HG03558 (cell line): ENCODE data around the gene GNB1.
A peak's percentile ranks its signal among the peaks of the same experiment; 100 is the strongest.

ENCODE experiments used
- ATAC-seq: cut with Tn5 transposase; IDR thresholded peaks from one replicate; pipeline ENCODE4 v1.9.1; 2021; ENCODE audit warnings: moderate number of reproducible peaks; ENCODE audit not compliant: unreplicated experiment; ENCODE audit errors: extremely low read depth

The GNB1 gene

GRCh38 chr1:1832820-1833219 is 58.1 kb downstream of the GNB1 start:
- ATAC-seq = no peak

DNA sequence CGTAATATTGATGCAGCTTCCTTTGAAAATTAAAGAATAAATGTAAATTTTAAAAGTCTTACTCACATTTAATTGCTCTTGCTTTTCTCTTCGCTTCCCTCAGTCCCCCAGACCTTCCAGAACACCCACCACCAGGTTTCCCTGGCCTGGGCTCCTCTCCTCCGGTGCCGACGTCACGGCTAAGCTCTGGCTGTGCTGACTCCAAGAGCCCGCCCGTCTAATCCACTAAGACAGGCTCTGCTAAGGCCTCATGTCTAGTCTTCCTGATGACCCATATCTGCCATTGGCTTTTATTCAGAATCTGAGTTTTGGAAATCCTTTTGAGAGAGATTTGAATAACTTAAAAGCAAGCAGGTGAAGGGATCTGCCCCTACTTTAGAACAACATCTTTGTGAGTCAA is 58.7 kb downstream of the GNB1 start:
- no peak for ATAC-seq

DNA sequence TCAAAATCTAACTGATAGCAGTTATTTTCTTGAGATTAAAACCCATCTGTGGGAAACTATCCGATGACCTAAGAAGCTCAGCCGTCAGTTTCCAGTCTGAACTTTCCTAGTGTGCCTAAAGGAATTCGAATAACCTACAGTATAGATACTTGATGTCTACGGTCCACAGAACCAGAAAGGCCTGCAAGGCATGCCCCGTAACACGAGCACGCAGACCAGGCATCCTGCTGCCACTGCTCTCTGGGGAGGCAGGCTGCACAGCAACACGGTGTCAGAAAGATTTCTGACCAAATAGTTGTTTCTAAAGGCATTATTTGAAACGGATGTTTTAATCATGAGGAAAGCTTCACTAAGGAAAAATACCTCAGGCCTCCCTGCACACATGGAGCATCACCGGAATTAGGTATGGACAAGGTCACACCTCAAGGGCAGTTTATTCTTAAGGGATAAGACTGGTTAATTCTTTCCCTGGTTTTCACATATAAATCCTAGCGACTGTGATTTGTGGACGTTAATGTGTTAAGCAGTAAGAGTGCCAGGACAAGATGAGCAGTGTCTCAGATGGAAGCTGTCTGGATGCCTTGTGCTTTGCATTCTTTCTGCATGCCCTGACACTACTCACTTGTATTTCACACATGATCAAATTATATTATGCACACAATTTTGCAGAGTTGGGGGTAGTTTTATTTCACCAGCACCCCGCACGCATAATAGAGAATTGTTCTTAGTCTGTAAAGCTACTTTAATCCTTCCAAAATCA is 63.6 kb downstream of the GNB1 start:
- ATAC-seq = no peak

DNA sequence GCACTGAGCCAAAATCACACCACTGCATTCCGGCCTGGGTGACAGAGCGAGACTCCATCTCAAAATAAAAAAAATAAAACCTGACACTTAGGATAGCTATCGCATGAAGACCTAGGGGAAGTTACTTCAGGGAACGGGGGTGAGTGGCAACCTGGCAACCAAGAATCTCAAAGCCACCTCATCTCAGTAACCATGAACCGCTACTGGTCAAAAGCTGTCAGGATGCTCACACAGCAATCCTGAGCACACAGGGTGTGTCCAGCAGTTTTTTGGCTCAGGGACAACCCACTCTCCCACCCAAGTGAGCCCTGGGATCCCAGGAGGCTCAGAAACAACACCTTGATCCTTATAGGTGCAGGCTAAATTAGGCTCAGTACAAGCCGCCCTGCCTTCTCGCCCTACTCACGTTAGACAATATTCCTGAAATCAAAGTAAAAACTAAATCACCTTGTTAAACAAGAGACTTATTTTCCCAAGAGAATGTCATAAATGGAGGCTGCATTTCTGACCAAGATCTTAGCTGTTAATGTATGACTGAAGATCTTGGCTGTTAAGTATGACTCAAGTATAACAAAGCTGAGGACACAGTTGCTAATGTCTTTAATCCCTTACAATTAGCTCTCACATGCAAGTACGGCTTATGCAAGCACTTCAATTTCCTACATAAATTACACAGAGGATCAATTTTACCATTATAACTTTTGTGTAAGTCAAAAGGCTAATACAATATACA is 64.4 kb downstream of the GNB1 start:
- no peak for ATAC-seq

DNA sequence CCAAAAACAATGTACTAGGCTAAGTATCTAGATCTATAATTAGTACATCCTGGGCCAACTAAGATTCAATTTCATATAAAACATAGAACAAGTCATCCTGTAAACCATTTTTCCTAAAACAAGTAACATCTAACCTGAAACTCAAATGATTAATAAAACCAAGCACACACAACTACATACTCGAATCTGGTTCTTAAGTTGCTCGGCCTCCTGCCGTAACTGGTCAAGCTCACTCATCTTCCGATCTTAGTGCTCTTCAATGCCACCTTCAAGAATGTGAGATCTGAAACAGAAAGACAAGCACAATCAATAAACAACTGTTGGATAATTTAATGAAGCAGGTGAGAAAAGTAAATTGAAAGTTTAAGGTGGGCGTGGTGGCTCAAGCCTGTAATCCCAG is 65.7 kb downstream of the GNB1 start:
- ATAC-seq = no peak

- no peak for ATAC-seq
Observed at GRCh38 chr1:1819762-1820161, 71.1 kb downstream of the GNB1 start.

DNA sequence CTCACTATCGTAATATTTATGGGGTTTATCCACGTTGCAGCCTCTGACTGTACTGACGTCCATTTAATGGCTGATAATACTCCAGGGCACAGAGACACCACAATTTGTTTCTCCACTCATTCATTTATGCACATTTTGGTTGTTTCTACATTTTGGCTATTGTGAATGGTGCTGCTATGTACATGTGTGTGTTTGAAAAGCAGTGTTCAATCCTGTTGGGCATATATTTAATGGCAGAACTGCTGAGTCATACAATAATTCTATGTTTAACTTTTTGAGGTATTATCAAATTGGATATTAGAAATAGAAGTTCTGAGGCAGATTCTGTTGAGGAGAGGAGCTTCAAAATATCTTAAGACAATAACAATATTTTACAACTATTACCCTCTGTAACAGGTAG is 73.7 kb downstream of the GNB1 start:
- ATAC-seq = no peak

DNA sequence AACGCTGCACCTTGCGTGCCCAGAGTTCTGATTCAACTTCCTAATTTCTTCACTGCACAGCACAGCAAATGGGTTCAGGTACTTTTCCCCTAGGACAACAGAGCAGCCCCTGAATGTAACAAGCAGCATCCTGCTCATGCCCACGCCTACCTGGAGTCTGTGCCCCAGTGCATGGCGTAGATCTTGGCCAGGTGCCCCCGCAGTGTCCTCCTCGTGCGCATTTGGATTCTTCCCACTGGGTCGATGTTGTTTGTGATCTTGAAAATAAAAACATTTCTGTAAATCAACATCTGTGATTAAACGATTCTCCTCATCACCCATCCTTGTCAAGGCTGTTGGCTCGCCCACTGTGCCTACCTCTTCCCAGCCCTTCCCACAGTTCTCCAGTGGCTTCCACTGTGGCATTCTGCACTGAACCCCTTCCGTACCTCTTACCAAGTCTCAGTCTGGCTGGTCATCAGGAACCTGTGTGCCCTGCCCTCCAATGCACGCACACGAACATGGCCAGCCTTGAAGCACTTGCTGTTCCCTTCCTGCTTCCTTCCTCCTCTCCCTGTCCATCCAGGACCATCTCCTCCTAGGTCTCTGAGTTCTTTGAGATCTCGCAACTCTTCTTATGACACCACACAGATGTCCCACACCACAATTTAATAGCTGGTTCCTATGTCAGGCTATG is 75.1 kb downstream of the GNB1 start:
- ATAC-seq = no peak

DNA sequence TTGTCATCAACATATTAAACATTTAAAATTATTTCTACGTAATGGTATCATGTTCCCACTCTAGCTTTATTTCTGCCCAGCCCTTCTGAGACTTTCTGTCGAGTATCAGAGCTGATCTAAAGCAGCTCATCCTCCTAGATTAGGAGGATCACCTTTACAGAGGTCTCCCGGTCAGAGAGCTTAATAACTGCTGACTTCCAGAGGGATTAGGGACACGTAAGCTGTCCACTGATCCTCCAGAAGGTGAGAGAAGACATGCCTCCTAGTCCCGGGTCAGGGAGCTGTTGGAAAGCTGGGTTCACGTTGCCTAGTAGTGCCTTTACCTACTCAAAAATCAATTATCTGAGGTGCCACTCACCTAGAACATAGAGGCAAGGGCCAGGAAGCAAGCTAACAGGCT is 81.4 kb downstream of the GNB1 start:
- ATAC-seq = no peak

DNA sequence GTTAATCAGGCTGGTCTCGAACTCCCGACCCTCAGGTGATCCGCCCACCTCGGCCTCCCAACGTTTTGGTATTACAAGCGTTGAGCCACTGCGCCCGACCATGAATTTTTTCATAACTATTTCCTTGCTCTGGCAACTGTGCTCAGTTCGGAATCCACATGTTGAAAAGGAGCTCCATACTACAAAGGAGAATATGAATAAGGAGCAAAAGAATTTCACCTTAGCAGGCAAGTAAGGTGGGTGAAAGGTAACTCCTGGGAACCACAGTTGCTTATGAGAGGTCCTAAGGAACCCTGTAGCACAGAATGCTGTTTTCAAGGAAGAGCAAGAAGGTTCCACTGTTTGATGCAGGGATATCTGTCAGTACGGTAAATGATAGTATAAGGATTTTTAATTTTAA is 82.7 kb downstream of the GNB1 start:
- no peak for ATAC-seq

GRCh38 chr1:1806890-1807289 is 84.0 kb downstream of the GNB1 start:
- no peak for ATAC-seq

DNA sequence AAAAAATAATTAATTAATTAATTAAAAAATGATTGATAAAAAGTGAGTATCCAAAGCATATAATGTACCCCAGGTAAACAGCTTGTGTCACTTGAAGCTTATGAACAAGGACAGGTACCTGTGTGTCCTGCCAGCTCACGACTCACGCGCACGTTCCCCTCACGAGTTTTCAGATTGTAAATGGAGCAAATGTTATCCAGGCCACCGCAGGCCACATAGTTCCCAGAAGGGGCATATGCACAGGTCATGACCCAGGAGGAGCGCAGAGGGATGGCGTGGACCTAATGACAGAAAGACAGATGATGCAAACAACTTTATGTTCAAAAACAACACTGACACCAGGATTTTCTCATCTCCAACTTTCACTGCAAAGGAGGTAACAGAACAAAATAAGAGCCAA is 86.6 kb downstream of the GNB1 start:
- ATAC-seq = no peak

GRCh38 chr1:1802871-1803270 is 88.0 kb downstream of the GNB1 start:
- ATAC-seq = no peak

DNA sequence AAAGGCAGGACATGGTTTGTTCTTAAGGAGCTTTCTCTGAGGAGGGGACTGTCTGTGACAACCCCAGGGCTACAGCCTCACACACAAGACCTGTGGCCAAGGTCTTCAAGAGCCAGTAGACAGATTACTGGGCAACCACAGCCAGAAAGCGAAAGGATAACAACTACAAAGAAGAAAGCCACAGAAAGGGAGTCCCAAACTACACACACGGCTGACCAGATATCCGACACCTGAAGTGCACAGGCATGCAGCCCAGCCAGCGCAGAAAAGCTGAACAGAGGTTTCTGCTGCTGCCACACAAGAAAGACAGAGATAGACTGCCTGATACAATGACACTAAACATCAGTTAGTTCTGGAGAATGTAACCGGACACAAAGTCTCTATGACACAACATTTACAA is 91.2 kb downstream of the GNB1 start:
- ATAC-seq = peak; percentile 48

GRCh38 chr1:1797731-1798341 is 93.1 kb downstream of the GNB1 start:
- no peak for ATAC-seq

DNA sequence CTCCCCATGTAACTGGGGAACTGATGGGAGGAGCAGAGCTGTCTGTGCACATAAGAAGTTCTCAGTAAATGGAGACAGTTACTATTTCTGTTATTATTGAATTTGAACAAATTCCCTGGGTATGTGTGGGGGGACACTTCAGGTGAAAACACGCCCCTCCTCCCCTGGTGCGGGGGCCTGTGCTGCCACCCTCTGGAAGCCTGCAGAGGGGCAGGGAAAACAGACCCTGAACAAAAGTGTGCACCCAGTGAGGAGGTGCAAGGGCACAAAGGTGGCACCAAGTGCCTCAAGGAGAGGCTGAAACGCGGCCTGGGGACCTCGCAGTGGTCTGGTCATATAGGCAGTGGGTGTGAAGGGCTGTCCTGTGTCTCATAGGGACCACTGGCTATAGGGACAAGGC is 94.4 kb downstream of the GNB1 start:
- ATAC-seq = no peak

DNA sequence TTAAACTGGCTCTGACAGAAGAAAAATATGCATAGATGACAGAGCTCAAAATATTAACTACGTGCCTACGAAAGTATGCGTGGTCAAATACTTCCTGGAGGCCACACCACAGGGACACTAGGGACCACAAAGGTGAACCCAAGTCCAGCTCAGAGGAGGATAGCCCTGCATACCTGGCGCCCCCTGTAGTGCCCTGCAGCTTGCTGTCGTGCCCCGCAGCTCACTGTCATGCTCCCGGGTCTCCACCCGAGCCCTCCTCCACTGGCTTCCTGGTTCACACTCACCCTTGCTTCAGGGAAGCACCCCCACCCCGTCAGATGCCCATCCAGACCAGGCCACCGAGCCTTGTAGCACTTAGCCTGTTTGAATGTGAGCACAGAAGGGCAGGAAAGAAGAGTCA is 95.9 kb downstream of the GNB1 start:
- no peak for ATAC-seq

DNA sequence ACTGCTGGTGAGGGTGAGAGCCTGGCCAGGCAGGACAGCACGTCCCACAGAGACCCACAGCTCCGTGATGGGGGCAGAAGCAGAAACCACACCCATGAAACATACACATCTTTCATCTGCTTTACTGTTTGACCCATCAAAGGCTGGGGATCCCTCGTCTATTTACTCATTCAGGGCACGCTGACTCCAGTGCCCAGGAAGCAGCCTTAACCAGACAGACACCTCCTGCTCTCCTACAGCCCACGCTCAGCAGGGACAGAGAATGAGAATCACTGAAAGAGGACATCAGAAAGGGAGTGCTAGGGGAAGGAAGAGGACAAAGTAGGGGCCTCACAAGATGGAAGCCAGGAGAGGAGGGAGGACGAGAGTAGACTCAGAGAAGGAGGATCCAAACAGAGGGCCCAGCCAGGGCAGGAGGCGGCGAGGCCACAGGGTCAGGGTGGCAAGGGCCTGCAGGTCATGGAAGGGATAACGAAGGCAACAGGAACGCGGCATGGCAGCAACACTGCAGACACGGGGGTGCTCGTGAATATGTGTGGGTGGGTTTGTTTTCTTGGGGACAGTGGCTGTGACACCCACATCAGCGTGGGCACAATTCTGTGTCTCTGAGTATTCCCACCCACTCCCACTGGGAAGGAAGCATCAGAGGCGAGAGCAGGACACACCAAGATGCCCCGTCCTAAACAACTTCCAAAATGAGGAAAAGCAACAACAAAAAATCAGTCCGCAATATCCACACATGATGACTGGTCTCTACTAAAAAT is 97.2 kb downstream of the GNB1 start:
- ATAC-seq = no peak

- ATAC-seq = no peak
Observed at GRCh38 chr1:1788646-1789431, 102.0 kb downstream of the GNB1 start.

- ATAC-seq = no peak
Observed at GRCh38 chr1:1788136-1788535, 102.8 kb downstream of the GNB1 start.
